ENCODE data around the gene C2CD4D. TPM values are rescaled to one million over a fixed set of nuclear protein-coding genes. Genes with fewer than 3 reads are reported as not detected.

Gene C2CD4D
- total RNA-seq, 1 donor from 2014 or later: not detected

DNA sequence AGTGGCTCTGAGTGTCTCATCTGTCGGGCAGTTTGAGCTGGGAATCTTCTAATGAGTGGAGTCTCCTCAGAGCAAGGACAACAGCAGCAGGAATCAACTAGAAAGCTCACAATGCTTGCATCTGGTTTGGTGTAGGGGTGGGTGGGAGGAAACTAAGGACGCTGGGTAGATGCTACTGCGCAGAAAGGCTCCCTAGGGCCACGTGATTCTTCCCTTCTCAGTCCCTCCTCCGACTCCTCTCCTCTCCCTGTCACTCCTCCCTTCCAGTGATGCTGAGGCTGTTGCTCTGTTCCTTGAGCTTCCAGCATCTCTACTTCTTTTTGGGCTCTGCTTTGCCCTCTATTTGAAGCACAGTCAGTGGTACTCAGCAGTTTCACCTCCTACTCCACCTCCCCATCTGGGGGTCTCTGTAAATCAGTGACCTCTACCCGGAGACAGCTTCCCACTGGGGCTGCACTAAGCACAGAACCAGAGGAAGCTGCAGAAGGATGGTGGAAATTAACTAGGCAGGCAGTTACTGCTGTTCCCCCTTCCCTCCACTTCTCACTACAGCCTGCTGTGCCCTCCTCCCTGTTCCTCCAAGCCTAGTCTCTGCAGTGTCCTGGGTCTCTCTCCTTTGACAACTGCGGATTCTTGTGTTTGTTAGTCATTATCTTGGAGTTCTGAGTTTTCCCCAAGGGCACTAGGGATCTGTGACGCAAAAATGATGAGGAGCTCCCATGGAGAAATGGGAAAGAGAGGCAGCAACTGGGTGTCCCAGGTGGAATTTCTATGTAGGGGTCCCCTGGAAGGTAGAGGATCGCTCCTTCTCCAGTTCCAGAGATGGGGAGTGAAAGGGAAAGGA lies 40.2 kb downstream of the C2CD4D start:
- DNase-seq (ENCODE audit: low read depth) (no peak), FAIRE-seq (no peak)
- no peaks in the 10 kb centered on the region for H3K36me3 ChIP-seq (ENCODE audit: control insufficient read depth, insufficient read depth, low read length)
- no peak overlapping the region for H3K4me3 ChIP-seq (ENCODE audit: low read depth, low read length)
- TF ChIP-seq, protein P1, sequence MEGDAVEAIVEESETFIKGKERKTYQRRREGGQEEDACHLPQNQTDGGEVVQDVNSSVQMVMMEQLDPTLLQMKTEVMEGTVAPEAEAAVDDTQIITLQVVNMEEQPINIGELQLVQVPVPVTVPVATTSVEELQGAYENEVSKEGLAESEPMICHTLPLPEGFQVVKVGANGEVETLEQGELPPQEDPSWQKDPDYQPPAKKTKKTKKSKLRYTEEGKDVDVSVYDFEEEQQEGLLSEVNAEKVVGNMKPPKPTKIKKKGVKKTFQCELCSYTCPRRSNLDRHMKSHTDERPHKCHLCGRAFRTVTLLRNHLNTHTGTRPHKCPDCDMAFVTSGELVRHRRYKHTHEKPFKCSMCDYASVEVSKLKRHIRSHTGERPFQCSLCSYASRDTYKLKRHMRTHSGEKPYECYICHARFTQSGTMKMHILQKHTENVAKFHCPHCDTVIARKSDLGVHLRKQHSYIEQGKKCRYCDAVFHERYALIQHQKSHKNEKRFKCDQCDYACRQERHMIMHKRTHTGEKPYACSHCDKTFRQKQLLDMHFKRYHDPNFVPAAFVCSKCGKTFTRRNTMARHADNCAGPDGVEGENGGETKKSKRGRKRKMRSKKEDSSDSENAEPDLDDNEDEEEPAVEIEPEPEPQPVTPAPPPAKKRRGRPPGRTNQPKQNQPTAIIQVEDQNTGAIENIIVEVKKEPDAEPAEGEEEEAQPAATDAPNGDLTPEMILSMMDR (IDR thresholded peaks at IDR 0.05; ENCODE audit: insufficient read depth, low read length, severe bottlenecking): no peak
- H3K27me3 ChIP-seq (ENCODE audit: control insufficient read depth, insufficient read depth, low read length): peaks cover 4% of the 10 kb centered on the region

DNA sequence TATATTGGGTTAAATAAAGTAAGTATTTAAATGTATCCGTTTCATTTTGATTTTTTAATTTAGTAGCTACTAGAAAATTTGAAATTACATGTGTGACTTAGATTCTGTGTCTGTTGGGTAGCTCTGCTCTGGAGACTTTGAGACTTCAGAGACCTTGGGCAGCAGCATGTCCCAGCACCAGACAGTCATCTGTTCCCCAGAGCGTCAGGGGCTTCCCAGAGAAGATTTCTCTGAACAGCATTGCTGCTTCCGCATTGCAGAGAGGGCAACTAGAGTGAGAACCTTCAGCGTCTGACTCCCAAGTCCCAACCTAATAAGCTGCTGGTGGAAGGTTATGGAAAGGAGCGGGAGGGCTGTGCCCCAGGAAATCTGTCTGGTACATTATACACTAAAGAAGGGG lies 41.0 kb downstream of the C2CD4D start:
- FAIRE-seq: no peak
- TF ChIP-seq, protein P1 (IDR thresholded peaks at IDR 0.05; ENCODE audit: insufficient read depth, low read length, severe bottlenecking): no peak
- H3K36me3 ChIP-seq (ENCODE audit: control insufficient read depth, insufficient read depth, low read length): no peaks in the 10 kb centered on the region
- no peak for DNase-seq (ENCODE audit: low read depth)
- H3K4me3 ChIP-seq (ENCODE audit: low read depth, low read length): no peak overlapping the region
- peaks cover 4% of the 10 kb centered on the region for H3K27me3 ChIP-seq (ENCODE audit: control insufficient read depth, insufficient read depth, low read length)

DNA sequence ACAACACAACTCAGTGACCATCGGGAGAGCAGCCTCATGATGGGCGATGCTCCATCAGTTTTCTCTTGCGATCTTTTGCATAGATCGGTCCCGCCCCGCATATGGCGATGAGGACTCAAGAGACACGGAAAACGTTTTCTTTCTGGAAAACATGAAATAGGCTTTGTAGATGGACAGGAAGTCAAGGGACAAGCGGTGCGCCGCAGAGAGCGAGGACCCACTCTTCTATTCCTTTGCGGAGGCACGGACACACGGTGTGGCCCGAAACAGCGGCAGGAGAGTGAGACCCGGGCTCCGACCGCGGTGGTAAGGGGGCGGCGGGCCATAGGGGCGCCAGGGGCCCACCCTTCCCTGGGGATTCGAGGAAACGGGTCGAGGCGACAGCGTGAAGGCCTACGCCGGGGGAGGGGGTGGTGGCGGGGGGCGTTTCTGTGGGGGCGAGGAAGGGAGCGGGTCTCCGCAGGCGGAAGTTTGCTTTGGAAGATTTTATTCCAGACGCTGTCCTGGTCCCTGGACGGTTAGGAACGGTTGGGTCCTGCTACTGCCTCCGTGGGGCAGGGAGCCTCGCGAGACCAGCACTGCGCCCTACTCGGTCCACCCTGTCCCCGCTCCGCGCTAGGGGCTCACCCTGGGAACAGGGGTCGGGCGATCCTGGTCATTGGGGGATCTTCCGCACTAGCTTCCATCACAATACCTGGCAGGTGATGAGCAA lies 48.5 kb downstream of the C2CD4D start:
- no peak for FAIRE-seq

DNA sequence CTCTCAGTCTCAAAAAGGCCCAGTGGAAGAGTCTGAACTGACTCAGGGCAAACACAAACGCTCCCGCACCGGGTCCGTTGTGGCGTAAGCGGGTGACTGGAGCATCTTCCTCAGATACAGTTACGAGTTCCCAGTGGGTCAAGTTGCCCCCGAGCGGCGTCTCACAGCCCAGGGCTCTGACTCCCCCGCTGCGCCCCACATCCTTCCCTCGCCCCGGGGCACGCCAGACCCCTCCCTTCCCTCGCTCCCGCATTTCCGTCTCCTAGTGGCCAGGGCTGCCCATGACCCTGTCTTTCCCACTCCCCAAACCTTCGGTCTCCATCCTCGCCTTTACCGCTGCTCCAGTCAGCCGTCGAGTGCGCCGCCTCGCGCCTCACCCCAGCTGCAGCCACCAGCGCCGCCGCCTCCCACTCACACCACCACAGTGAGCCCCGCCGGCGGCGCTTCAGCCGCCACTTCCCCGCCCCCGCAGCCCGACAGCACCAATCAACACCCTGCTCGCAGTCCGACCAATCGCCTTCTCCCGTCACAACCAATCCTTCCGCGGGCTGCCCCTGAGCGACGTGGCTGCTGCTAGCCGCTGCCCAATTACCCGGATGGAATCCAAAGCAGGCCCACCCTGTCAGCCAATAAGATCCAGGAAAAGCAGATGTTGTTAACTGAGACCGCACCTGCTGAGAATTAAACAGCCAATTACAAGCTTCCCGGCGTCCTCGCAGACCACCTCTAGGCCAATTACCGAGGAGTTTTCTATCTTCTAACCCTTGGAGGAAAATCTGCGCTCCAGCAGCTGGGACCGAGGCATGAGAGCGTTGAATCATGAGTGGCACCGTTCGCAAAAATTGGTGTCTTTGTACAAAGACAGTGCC lies 49.3 kb downstream of the C2CD4D start, which contains the start of gene TDRKH:
TDRKH (minus strand) TSS at position 430 of the 869 bp plus-strand sequence. CDS start 7,478 bp downstream, outside the sequence.
- Histone ChIP-seq H3K36me3 (ENCODE audit: control insufficient read depth, insufficient read depth, low read length) (no peaks in the 10 kb centered on the region), H3K27me3 (ENCODE audit: control insufficient read depth, insufficient read depth, low read length) (no peaks in the 10 kb centered on the region), H3K4me3 (ENCODE audit: low read depth, low read length) (peak within 1 kb of the TSS; percentile 91)
- peak; percentile 99 for DNase-seq (ENCODE audit: low read depth)
- TF ChIP-seq, protein P1 (IDR thresholded peaks at IDR 0.05; ENCODE audit: insufficient read depth, low read length, severe bottlenecking): peak; percentile 22
- FAIRE-seq: no peak

More for the DNA sequence above, 48.5 kb downstream of the C2CD4D start:
- DNase-seq (ENCODE audit: low read depth): no peak
- TF ChIP-seq, protein P1 (IDR thresholded peaks at IDR 0.05; ENCODE audit: insufficient read depth, low read length, severe bottlenecking): no peak
- peak overlapping the region; percentile 91 for H3K4me3 ChIP-seq (ENCODE audit: low read depth, low read length)
- H3K27me3 ChIP-seq (ENCODE audit: control insufficient read depth, insufficient read depth, low read length): no peaks in the 10 kb centered on the region
- H3K36me3 ChIP-seq (ENCODE audit: control insufficient read depth, insufficient read depth, low read length): no peaks in the 10 kb centered on the region

Other genes with a start within 250 kb of the C2CD4D start
- gene SNX27, start 227.8 kb downstream of the C2CD4D start, total RNA-seq: 20.0 and 23.9 TPM in 2 replicates
- gene CELF3, start 123.0 kb downstream of the C2CD4D start, total RNA-seq: not detected in 2 replicates
- gene RIIAD1, start 118.3 kb downstream of the C2CD4D start, total RNA-seq: not detected in 2 replicates
- gene MRPL9, start 76.3 kb downstream of the C2CD4D start, total RNA-seq: 83.2 and 110 TPM in 2 replicates
- gene TDRKH, start 49.3 kb downstream of the C2CD4D start, total RNA-seq: 6.8 and 9.1 TPM in 2 replicates
- under 0.01 TPM in 1 of 2 replicates, not detected in the other for gene LINGO4, start 34.4 kb downstream of the C2CD4D start, total RNA-seq
- gene RORC, start 8.0 kb downstream of the C2CD4D start, total RNA-seq: 0.26 and 2.8 TPM in 2 replicates
- not detected in 2 replicates for gene THEM5, start 13.9 kb upstream of the C2CD4D start, total RNA-seq
- 6.7 and 9.7 TPM in 2 replicates for gene THEM4, start 69.7 kb upstream of the C2CD4D start, total RNA-seq
- gene S100A10, start 154.0 kb upstream of the C2CD4D start, total RNA-seq: 120 and 212 TPM in 2 replicates
- gene S100A11, start 197.2 kb upstream of the C2CD4D start, total RNA-seq: 58.7 and 151 TPM in 2 replicates
- gene TCHHL1, start 249.2 kb upstream of the C2CD4D start, total RNA-seq: not detected in 2 replicates

Measured in bronchial epithelial cell (primary cell).